ENCODE measurements around the gene PRELID3B. TPM values are rescaled to one million over a fixed set of nuclear protein-coding genes. Genes with fewer than 3 reads are reported as not detected.

The PRELID3B gene
- total and polyA plus RNA-seq, 7 donors, result 23.2 to 61.2 (median 34.7) TPM

- ATAC-seq (peak; percentile 79 to 88 (median 85)), DNase-seq (peak; percentile 79 to 82)
- peaks cover 18% of the 10 kb centered on the region for H3K4me1 ChIP-seq
- H3K27me3 ChIP-seq (ENCODE audit: insufficient read depth in 3 of 3, low read length in 2 of 3), result no peaks in the 10 kb centered on the region
- WGBS, 3 donors, result 6 to 15% (median 11%) methylated on average over 35 to 82 of the region's 82 CpGs
- peak within 1 kb of the TSS; percentile 84 for H3K27ac ChIP-seq
- peak within 1 kb of the TSS; percentile 94 for H3K4me3 ChIP-seq
- H3K9me3 ChIP-seq, result no peaks in the 10 kb centered on the region
- intact Hi-C loops (cut with DNase I), result no loop called here
- peaks cover 0 to 11% of the 10 kb centered on the region in 2 donors for H3K36me3 ChIP-seq (ENCODE audit: insufficient read depth in 1 of 2, low read depth in 1 of 2)
- no peak for TF ChIP-seq CTCF (IDR thresholded peaks at IDR 0.05)
Observed at GRCh38 chr20:59006864-59007664, 35.5 kb downstream of the PRELID3B start, which contains the start of gene CTSZ. CTSZ (minus strand) TSS chr20:59007254; CDS start chr20:59007128, 126 bp downstream.

- 14 to 28% (median 19%) methylated on average over 29 of the region's 29 CpGs for WGBS, 3 donors
- DNase-seq (peak; percentile 40 to 62), ATAC-seq (peak; percentile 7 to 27 (median 16))
- H3K27me3 ChIP-seq (ENCODE audit: insufficient read depth in 3 of 3, low read length in 2 of 3), result no peaks in the 10 kb centered on the region
- no peaks in the 10 kb centered on the region for H3K9me3 ChIP-seq
- intact Hi-C loops (cut with DNase I), result no loop called here
- H3K27ac ChIP-seq, result peak overlapping the region; percentile 84
- peaks cover 18% of the 10 kb centered on the region for H3K4me1 ChIP-seq
- no peak for TF ChIP-seq CTCF (IDR thresholded peaks at IDR 0.05)
- peaks cover 0 to 18% of the 10 kb centered on the region in 2 donors for H3K36me3 ChIP-seq (ENCODE audit: insufficient read depth in 1 of 2, low read depth in 1 of 2)
- H3K4me3 ChIP-seq, result peak overlapping the region; percentile 94
Observed at GRCh38 chr20:59006167-59006863, 36.3 kb downstream of the PRELID3B start.

GRCh38 chr20:59005523-59006166 is 36.9 kb downstream of the PRELID3B start:
- no peak for TF ChIP-seq CTCF (IDR thresholded peaks at IDR 0.05)
- no peak for DNase-seq
- Histone ChIP-seq H3K9me3 (no peaks in the 10 kb centered on the region), H3K36me3 (ENCODE audit: insufficient read depth in 1 of 2, low read depth in 1 of 2) (peaks cover 0 to 25% of the 10 kb centered on the region in 2 donors), H3K27ac (peak overlapping the region; percentile 84), H3K27me3 (ENCODE audit: insufficient read depth in 3 of 3, low read length in 2 of 3) (no peaks in the 10 kb centered on the region), H3K4me3 (peak overlapping the region; percentile 94), H3K4me1 (peaks cover 15% of the 10 kb centered on the region)
- ATAC-seq, result no peak
- intact Hi-C loops (cut with DNase I), result no loop called here
- 53 to 64% (median 55%) methylated on average over 3 of the region's 3 CpGs for WGBS, 3 donors

- 48 to 54% (median 48%) methylated on average over 15 to 17 of the region's 17 CpGs for WGBS, 3 donors
- Histone ChIP-seq H3K27ac (peak overlapping the region; percentile 84), H3K4me3 (peak overlapping the region; percentile 94), H3K36me3 (ENCODE audit: insufficient read depth in 1 of 2, low read depth in 1 of 2) (peaks cover 0 to 32% of the 10 kb centered on the region in 2 donors), H3K4me1 (peaks cover 15% of the 10 kb centered on the region), H3K27me3 (ENCODE audit: insufficient read depth in 3 of 3, low read length in 2 of 3) (no peaks in the 10 kb centered on the region), H3K9me3 (no peaks in the 10 kb centered on the region)
- no peak for TF ChIP-seq CTCF (IDR thresholded peaks at IDR 0.05)
- DNase-seq (peak; percentile 53 to 73), ATAC-seq (no peak)
- intact Hi-C loops (cut with DNase I), result no loop called here
Observed at GRCh38 chr20:59004763-59005522, 37.6 kb downstream of the PRELID3B start.
